Activated CD4-positive, alpha-beta T cell treated with anti-CD3 and anti-CD28 coated beads, Interleukin-2, amount 50 U/mL, for 16 hours (primary cell): ENCODE data around the gene RABL6.
"Not testable (repeated sequence)": the region's sequence is repeated elsewhere in the genome, so short reads cannot be mapped to it uniquely, and the experiment has no call there.

ENCODE experiments used
- DNase-seq: peaks from one replicate; pipeline ENCODE4 v3.0.0-alpha.2; 2020

RABL6 gene

DNA sequence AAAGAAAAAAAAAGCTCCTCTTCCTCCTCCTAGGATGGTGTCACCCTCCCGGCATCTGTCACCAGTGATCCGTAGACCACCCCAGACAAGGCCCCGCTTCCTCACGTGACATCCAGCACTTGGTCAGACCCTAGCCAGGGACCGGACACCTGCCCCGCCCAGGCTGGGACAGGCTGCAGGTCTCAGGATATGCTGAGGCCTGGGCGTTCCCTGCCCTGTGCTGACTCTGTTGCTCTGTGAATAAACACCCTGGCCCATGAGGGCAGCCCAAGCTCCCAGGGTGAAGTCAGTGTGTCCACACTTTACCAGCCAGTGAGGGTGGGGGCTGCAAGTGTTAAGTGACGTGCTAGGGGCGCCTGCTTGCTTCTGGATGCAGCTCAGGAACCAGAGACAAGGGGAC lies 52.8 kb downstream of the RABL6 start:
- no peak for DNase-seq

- no peak for DNase-seq
These were observed 53.5 kb downstream of the RABL6 start for GRCh38 chr9:136860933-136861873.

DNA sequence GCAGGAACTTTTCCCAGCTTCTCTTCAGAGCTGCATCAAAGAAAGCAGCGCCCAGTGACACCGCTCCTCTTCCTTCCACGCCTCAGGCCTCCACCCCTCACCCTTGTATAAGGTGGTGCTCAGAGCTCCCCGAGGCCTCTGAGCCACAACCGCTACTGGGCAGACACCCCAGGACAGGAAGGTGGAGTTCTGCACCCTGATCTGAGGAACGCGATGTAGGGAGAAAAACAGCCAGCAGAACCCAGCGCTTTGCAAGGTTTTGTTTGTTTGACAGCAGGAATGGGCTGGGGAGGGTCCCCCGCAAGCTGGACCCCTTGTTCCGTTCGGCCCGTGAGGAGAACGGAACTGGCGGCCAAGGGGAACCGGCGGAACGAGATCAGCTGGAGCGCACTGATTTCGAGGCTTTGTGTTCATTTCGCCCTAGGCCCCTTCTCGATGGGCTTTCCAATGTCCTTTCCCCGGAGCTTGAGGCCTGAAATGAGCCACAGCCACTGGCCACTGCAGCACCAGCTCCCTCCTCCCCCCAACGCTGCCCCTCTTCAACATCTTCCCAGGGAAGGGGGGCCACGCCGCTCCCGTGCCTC lies 54.2 kb downstream of the RABL6 start:
- no peak for DNase-seq

DNA sequence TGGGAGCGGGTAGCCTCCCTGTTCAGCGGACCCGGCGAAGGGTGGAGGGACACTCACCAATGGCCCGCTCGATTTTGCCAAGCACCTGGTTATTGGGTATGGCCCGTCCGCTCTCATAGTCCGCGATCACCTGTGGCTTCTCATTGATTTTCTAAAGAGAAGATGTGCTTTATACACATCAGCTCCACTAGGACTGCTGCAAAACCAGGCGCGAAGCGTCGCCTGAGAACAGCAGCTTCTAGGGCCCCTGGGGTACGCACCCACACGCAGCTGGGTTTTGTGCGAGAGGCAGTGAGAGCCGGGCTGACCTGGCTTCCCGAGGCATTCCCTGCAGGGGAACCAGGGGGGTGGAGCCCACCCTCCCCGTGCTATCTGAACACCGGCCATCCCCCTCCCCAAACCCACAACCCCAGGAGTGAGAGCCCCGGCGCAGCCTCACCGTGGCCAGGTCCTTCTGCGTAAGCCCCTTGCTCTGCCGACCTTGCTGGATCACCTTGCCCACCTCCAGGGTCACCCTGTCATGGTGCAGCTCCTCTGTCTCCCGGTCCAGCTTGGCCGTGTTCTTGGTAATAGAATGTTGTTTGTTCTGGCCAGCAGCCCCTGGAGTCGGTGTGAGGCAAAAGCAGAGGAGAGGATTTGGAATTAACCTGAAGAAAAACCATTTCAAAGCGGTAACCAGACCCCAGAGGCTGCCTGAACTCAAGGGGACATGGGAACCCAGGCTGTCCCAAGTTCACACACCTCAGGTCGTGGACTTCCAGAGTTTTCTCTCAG lies 55.3 kb downstream of the RABL6 start:
- no peak for DNase-seq

GRCh38 chr9:136863623-136864273 lies 56.0 kb downstream of the RABL6 start:
- no peak for DNase-seq

DNA sequence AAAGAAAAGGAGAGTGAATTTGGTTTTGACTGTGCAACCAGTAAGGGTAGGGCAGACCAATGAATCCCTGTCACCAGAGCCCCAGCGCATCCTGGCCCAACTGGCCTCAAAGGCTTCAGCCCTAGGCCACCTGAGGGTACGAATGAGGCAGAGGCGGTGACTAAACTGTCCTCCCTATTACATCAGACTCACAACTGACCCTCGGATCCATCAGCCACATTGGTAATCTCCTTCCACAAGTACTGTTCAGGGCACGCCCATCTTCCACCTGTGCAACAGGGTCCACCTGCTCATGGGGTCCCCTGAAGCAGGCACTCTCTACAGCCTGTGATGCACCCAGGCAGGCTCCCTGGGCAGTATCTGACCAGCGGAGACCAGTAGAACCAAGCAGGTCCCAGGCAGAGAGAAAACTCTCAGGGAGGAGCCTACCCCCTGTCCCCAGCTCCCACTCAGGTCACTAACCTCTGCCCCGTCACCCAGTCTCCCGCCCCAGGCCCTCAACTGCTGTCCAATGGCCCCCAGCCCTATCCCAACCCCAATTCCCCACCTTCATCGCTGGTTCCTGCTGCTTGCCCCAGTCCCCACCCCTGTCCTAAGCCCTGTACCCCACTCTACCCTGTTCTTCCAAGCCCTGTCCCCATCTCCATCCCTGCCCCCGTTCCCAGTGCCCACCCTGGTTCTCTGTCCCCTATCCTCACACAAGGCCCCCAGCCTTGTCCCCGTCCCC lies 57.5 kb downstream of the RABL6 start:
- no peak for DNase-seq

- DNase-seq: peak; percentile 22
These were observed 58.0 kb downstream of the RABL6 start for GRCh38 chr9:136865768-136866103.

DNA sequence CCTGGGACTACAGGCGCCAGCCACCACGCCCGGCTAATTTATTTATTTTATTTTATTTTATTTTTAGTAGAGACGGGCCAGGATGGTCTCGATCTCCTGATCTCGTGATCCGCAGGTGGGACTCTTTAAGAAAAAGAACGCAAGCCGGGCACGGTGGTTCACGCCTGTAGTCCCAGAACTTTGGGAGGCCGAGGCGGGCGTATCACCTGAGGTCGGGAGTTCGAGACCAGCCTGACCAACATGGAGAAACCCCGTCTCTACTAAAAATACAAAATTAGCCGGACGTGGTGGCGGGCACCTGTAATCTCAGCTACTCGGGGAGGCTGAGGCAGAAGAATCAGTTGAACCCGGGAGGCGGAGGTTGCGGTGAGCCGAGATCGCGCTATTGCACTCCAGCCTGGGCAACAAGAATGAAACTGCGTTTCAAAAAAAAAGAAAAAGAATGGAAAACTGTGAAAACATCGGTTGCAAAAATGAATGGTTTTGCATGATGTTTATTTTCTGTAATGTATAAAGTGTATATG lies 59.2 kb downstream of the RABL6 start:
- DNase-seq: not testable (repeated sequence)

- DNase-seq: no peak
These were observed 59.7 kb downstream of the RABL6 start for GRCh38 chr9:136867480-136867879.

GRCh38 chr9:136867917-136868316 lies 60.2 kb downstream of the RABL6 start:
- no peak for DNase-seq

- DNase-seq: no peak
These were observed 60.9 kb downstream of the RABL6 start for GRCh38 chr9:136868644-136869043.

DNA sequence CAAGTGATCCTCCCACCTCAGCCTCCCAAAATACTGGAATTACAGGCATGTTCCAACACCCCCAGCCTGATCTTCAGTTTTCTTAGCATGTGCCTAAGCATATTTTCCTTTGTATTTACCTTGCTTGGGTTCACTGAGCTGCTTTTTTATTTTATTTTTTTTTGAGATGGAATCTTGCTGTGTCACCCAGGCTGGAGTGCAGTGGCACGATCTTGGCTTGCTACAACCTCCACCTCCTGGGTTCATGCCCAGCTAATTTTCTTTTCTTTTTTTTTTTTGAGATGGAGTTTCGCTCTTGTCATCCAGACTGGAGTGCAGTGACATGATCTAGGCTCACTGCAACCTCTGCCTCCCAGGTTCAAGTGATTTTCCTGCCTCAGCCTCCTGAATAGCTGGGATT lies 61.9 kb downstream of the RABL6 start:
- not testable (repeated sequence) for DNase-seq

DNA sequence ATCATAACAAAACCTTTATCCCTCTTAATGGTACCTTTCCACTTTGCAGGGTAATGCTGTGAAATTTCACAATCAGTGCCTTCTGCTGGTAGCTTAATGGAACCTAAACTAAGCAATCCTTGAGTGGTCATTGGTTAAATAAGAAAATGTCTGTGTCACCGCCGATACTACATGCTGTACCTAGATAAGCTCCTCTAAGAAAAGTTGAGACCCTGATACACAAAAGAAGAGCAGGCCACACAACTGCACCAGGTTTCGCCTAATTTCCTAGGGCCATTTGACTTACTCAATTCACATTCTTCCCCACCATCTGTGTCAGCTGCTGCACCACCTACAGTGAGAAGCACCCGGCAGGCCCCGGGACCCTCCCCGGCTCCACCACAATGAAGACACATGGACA lies 67.4 kb downstream of the RABL6 start:
- DNase-seq: no peak

- DNase-seq: no peak
These were observed 68.7 kb downstream of the RABL6 start for GRCh38 chr9:136876476-136876875.

- DNase-seq: no peak
These were observed 72.9 kb downstream of the RABL6 start for GRCh38 chr9:136880651-136881050.

GRCh38 chr9:136881691-136882108 lies 74.0 kb downstream of the RABL6 start:
- DNase-seq: peak; percentile 89

- peak; percentile 96 for DNase-seq
These were observed 74.6 kb downstream of the RABL6 start for GRCh38 chr9:136882109-136882946.

- DNase-seq: not testable (repeated sequence)
These were observed 75.2 kb downstream of the RABL6 start for GRCh38 chr9:136882947-136883283.

DNA sequence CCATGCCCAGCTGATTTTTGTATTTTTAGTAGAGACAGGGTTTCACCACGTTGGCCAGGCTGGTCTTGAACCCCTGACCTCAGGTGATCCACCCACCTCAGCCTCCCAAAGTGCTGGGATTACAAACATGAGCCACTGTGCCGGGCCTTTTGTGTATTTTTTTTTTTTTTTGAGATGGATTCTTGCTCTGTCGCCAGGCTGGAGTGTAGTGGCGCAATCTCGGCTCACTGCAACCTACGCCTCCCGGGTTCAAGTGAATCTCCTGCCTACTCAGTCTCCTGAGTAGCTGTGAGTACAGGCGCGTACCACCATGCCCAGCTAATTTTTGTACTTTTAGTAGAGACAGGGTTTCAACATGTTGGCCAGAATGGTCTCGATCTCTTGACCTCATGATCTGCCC lies 75.9 kb downstream of the RABL6 start:
- not testable (repeated sequence) for DNase-seq

DNA sequence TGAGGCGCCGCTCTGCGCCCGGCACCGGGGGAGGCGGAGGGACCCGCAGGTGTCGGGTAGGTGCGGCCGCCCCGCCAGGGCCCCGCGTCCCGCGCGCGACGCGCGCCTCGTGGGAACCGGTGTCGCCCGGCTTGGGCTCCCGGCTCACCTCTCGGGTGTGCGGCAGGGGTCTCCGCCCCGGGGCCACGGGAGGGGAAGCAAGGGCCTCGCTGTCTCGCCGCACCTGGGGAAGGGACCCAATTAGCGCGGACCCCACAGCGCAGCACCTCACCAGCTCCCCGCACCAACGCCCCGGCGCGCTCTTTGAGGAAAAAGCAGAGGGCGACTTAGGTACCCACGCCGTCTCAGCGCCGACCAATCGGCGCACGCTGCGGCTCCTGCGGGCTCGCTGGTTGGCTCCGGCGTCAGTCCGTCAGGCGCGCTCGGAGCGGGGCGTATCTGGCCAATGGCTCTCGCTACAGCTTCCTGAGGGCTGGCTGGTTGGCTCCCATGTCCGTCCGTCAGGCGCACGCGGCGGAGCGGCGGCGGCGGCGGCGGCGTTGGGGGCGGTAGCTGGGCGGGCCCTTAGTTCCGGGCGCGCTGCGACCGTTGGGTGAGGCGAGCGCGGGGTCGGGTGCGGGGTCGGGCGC lies 78.3 kb downstream of the RABL6 start, which contains the start of gene TRAF2:
Gene TRAF2 (plus strand): TSS at position 567 of the 629 bp plus-strand sequence. CDS start 12,225 bp downstream, outside the sequence.
- DNase-seq: peak; percentile 99
